HG03103 (cell line): ENCODE measurements around the gene DPH7.
"Not testable (repeated sequence)": the region's sequence is repeated elsewhere in the genome, so short reads cannot be mapped to it uniquely, and the experiment has no call there.

Experiments used
- ATAC-seq: cut with Tn5 transposase; IDR thresholded peaks from one replicate; pipeline ENCODE4 v1.9.1; 2021; ENCODE audit warnings: low read depth; ENCODE audit not compliant: unreplicated experiment

The DPH7 gene

DNA sequence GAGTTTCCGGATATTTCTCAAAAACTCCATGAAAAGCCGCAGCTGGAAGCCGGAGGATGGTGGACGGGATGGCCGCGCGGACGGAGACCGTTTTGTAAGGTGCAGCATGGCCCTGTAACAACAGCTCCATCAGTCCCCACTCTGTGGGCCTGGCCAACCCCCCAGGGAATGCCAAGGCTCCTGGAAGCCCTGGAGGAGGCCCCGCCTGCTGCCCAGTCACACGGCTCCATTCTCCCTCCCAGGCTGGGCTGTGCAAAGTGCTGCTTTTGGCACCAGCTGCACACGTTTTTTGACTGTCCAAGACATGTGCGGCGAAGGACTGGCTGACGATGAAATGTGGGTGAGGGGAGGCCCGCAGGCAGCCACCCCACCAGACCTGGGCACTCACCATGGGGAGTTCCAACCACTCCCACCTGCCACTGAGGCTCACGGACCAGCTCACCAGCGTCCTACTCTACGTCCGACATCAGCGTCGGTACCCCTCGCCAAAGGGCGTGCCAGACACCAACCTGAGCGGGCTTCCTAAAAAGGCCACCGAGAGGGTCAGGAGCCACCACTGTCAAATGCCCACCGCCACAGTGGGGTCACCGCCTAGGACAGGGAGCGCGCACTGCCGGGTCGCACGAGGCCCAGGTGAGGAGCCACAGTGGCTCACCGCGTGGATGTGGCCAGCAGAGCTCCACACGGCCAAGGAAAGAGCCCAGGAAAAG is 55.8 kb downstream of the DPH7 start:
- no peak for ATAC-seq

- no peak for ATAC-seq
Measured at GRCh38 chr9:137521405-137521985, 57.2 kb downstream of the DPH7 start.

DNA sequence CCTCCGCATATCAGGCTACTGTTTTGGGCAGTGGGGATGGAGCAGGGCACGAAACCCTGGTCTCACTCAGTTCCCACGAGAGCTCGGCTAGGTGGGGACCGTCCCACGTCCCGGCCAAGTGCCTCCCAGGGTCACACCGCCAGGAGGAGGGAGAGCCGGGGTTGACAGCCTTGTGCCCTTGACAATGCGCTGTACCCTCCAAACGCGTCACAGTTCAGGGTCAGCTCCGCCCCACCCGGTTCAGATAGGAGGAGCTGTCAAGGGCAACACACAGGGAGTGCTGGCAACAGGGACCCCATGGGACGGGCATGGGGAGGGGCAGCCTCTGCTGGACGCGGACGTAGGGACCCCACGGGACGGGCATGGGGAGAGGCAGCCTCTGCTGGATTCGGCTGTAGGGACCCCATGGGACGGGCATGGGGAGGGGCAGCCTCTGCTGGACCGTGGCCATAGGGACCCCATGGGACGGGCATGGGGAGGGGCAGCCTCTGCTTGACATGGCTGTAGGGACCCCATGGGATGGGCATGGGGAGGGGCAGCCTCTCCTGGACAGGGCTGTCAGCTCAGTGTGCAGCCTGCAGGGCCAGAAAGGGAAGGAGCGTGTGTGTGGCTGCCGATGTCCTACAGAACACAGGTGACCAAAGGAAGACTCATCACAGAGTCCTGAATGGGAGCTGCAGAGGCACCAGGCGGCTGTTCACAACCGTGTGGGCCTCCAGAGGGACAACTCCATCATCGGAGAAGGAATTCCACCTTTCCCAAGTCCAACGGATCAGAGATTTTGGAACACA is 57.9 kb downstream of the DPH7 start:
- no peak for ATAC-seq

DNA sequence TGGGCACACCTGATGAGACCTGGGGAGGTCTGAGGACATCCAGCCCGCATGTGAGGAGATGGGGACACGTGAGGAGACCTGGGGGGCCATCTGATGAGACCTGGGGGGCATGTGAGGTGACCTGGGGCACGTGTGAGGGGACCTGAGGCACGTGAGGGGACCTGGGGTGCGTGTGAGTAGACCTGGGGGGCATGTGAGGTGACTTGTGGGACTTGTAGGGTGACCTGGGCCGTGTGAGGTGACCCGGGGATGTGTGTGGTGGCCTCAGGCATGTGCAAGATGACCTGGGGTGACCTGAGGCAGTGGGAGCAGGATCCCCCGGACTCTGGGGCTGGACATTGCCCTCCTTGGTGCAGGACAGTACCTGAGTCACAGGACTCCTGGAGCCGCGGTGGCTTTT is 59.2 kb downstream of the DPH7 start:
- no peak for ATAC-seq

GRCh38 chr9:137518661-137519459 is 59.9 kb downstream of the DPH7 start:
- not testable (repeated sequence) for ATAC-seq

DNA sequence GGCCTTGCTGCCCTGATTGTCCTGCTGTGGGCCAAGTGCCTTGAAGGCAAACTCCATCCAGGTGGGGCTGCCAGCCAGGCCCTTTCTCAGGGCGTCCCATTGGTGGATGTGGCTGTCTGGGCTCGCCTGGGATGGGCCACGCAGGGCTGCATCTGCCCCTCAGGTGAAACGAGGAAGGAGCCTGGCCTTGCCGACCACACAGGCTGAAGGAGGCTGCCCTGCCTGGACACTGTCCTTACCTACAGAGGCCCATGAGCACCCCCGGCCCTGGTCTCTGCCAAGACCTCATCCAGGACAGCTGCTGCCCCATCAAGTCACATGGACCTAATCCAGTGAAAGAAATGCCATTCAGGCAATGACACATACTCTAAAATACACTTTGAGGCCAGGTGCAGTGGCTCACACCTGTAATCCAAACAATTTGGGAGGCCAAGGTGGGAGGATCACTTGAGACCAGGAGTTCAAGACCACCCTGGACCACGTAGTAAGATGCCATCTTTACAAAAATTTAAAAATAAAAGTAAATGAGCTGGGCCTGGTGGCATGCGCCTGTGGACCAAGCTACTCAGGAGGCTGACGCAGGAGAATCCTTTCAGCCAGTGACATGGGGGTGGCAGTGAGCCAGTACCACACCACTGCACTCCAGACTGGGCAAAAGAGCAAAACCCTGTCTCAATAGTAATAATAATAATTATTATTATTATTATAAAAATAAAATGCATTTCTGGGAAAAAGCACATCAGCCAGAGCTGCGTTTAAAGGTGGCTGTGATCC is 62.4 kb downstream of the DPH7 start:
- ATAC-seq, result no peak

DNA sequence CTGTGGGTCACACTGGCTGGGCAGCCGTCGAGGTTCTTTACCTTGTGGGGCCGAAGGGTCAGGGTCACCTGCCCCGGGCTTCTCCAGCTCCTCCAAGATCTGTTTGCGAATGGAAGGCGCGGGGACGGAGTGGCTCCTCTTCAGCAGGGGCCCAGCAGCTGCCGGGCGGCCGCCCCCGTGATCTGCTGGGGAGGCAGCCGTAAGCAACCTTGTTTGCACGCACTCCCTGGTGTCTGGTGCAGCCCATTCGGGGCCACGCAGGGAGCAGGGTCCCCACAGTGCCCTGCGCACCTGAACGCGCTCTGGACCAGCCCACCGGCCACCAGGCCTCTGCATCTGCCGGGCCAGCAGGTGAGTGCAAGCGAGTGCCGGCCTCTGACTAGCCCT is 63.4 kb downstream of the DPH7 start:
- no peak for ATAC-seq

GRCh38 chr9:137514691-137515337 is 63.9 kb downstream of the DPH7 start:
- no peak for ATAC-seq

DNA sequence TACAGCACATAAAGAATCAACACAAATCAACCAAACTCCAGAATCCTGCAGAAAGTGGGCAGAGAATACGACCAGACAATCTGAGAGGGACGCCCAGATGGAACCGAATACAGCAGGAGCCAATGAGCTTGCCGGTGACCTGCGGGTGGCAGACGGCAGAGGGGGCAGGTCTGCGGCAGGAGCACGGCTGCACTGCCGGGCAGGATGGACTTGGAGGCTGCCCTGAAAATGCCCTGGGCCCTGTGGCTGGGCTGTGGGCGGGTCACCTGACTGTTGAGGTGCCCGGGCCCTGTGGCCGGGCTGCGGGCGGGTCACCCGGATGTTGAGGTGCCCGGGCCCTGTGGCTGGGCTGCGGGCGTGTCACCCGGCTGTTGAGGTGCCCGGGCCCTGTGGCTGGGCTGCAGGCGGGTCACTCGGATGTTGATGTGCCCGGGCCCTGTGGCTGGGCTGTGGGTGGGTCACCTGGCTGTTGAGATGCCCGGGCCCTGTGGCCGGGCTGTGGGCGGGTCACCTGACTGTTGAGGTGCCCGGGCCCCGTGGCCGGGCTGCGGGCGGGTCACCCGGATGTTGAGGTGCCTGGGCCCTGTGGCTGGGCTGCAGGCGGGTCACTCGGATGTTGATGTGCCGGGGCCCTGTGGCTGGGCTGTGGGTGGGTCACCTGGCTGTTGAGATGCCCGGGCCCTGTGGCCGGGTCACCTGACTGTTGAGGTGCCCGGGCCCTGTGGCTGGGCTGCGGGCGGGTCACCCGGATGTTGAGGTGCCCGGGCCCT is 64.7 kb downstream of the DPH7 start:
- not testable (repeated sequence) for ATAC-seq

DNA sequence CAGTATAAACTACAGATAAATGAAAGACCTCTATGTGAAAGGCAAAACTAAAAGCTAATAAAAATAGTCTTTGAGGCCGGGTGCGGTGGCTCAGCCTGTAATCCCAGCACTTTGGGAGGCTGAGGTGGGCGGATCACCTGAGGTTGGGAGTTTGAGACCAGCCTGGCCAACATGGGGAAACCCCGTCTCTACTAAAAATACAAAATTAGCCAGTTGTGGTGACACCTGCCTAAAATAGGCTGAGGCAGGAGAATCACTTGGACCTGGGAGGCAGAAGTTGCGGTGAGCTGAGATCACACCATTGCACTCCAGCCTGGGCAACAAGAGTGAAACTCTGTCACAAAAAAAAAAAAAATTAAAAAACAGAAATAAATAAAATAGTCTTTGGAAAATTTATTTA is 65.6 kb downstream of the DPH7 start:
- ATAC-seq, result not testable (repeated sequence)

GRCh38 chr9:137511758-137512463 is 66.8 kb downstream of the DPH7 start:
- ATAC-seq, result no peak

DNA sequence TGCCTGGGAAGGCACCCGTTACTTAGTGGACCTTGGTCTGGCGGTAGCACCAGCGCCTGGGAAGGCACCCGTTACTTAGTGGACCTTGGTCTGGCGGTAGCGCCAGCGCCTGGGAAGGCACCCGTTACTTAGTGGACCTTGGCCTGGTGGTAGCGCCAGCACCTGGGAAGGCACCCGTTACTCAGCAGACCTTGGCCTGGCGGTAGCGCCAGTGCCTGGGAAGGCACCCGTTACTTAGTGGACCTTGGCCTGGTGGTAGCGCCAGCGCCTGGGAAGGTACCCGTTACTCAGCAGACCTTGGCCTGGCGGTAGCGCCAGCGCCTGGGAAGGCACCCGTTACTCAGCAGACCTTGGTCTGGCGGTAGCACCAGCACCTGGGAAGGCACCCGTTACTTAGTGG is 67.6 kb downstream of the DPH7 start:
- ATAC-seq, result not testable (repeated sequence)

DNA sequence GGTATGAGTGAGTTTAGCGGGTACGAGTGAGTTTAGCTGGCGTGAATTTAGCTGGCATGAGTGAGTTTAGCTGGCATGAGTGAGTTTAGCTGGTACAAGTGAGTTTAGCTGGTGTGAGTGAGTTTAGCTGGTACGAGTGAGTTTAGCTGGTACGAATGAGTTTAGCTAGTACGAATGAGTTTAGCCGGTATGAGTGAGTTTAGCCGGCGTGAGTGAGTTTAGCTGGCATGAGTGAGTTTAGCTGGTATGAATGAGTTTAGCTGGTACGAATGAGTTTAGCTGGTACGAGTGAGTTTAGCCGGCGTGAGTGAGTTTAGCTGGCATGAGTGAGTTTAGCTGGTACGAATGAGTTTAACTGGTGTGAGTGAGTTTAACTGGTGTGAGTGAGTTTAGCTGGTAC is 69.5 kb downstream of the DPH7 start:
- no peak for ATAC-seq

- no peak for ATAC-seq
Measured at GRCh38 chr9:137506702-137507171, 72.0 kb downstream of the DPH7 start.

DNA sequence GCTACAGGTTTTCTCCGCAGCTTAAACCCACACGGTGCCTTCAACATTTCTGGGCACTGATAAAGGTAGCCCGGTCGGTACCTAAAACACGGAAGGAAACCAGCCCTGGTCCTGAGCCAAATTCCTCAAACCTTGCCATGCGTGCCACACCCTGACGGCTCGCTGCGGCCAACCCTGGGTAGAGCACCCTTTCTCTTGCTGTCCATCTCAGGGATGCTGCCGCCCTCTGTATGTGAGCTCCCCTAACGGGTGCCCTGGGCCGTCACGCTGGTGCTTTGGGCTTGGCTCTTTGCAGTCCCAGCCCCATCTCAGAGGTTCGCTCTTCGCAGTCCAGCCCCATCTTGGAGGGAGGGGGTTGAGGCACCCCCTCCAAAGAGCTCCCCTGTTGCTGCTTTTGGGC is 72.5 kb downstream of the DPH7 start:
- ATAC-seq, result no peak

GRCh38 chr9:137505421-137506140 is 73.1 kb downstream of the DPH7 start:
- ATAC-seq, result no peak
